Measurements from ENCODE around the gene UBASH3B. TPM values are rescaled to one million over a fixed set of nuclear protein-coding genes. Genes with fewer than 3 reads are reported as not detected.
A peak's percentile ranks its signal among the peaks of the same experiment; 100 is the strongest.

UBASH3B gene
- total RNA-seq, 1 donor from 2014 or later = 49.8 TPM

- no peak for DNase-seq (ENCODE audit: extremely low read depth, low read depth, low spot score)
These were observed 124.9 kb downstream of the UBASH3B start for GRCh38 chr11:122780296-122780949.

GRCh38 chr11:122781378-122782195, 126.1 kb downstream of the UBASH3B start:
- DNase-seq (ENCODE audit: extremely low read depth, low read depth, low spot score) = peak; percentile 75

GRCh38 chr11:122782222-122782621, 126.7 kb downstream of the UBASH3B start:
- no peak for DNase-seq (ENCODE audit: extremely low read depth, low read depth, low spot score)

GRCh38 chr11:122784325-122784955, 128.9 kb downstream of the UBASH3B start:
- no peak for DNase-seq (ENCODE audit: extremely low read depth, low read depth, low spot score)

GRCh38 chr11:122785031-122785541, 129.6 kb downstream of the UBASH3B start:
- no peak for DNase-seq (ENCODE audit: extremely low read depth, low read depth, low spot score)

GRCh38 chr11:122786896-122787295, 131.4 kb downstream of the UBASH3B start:
- no peak for DNase-seq (ENCODE audit: extremely low read depth, low read depth, low spot score)

GRCh38 chr11:122788781-122789535, 133.4 kb downstream of the UBASH3B start:
- DNase-seq (ENCODE audit: extremely low read depth, low read depth, low spot score) = no peak

GRCh38 chr11:122789907-122790306, 134.4 kb downstream of the UBASH3B start:
- DNase-seq (ENCODE audit: extremely low read depth, low read depth, low spot score) = no peak

GRCh38 chr11:122791411-122791810, 135.9 kb downstream of the UBASH3B start:
- no peak for DNase-seq (ENCODE audit: extremely low read depth, low read depth, low spot score)

GRCh38 chr11:122791836-122792235, 136.3 kb downstream of the UBASH3B start:
- DNase-seq (ENCODE audit: extremely low read depth, low read depth, low spot score) = no peak

GRCh38 chr11:122793515-122793914, 138.0 kb downstream of the UBASH3B start:
- no peak for DNase-seq (ENCODE audit: extremely low read depth, low read depth, low spot score)

GRCh38 chr11:122795307-122795706, 139.8 kb downstream of the UBASH3B start:
- DNase-seq (ENCODE audit: extremely low read depth, low read depth, low spot score) = no peak

GRCh38 chr11:122796128-122796717, 140.7 kb downstream of the UBASH3B start:
- no peak for DNase-seq (ENCODE audit: extremely low read depth, low read depth, low spot score)

GRCh38 chr11:122797651-122798050, 142.1 kb downstream of the UBASH3B start:
- DNase-seq (ENCODE audit: extremely low read depth, low read depth, low spot score) = no peak

- no peak for DNase-seq (ENCODE audit: extremely low read depth, low read depth, low spot score)
These were observed 144.0 kb downstream of the UBASH3B start for GRCh38 chr11:122799406-122800105.

GRCh38 chr11:122802876-122803275, 147.4 kb downstream of the UBASH3B start:
- DNase-seq (ENCODE audit: extremely low read depth, low read depth, low spot score) = no peak

GRCh38 chr11:122803306-122803705, 147.8 kb downstream of the UBASH3B start:
- no peak for DNase-seq (ENCODE audit: extremely low read depth, low read depth, low spot score)

- DNase-seq (ENCODE audit: extremely low read depth, low read depth, low spot score) = no peak
These were observed 148.2 kb downstream of the UBASH3B start for GRCh38 chr11:122803716-122804115.

- no peak for DNase-seq (ENCODE audit: extremely low read depth, low read depth, low spot score)
These were observed 148.6 kb downstream of the UBASH3B start for GRCh38 chr11:122804161-122804560.

GRCh38 chr11:122804796-122805195, 149.3 kb downstream of the UBASH3B start:
- no peak for DNase-seq (ENCODE audit: extremely low read depth, low read depth, low spot score)

Measured in glomerular endothelial cell (primary cell).